LNCaP clone FGC (cell line): ENCODE data around the gene TAF8.

Source experiments
- DNase-seq: peaks from one replicate; pipeline ENCODE4 v3.0.0-alpha.2; 2011; ENCODE audit warnings: low read depth
- H3K4me3 ChIP-seq: 2 replicates; pipeline ENCODE4 v1.5.1; 2011; ENCODE audit warnings: mild to moderate bottlenecking, low read depth, low read length, control low read depth
- CTCF ChIP-seq: IDR thresholded peaks from 2 replicates; pipeline ENCODE4 v1.5.1; 2012; ENCODE audit warnings: mild to moderate bottlenecking; ENCODE audit not compliant: control insufficient read depth, insufficient read depth; ENCODE audit errors: extremely low read depth

The TAF8 gene

GRCh38 chr6:42040856-42041480 is 9.4 kb upstream of the TAF8 start:
- no peak for DNase-seq
- TF ChIP-seq CTCF = no peak
- no peak overlapping the region for H3K4me3 ChIP-seq

- no peak for TF ChIP-seq CTCF
- DNase-seq = no peak
- no peak overlapping the region for H3K4me3 ChIP-seq
Measured at GRCh38 chr6:42041481-42042053, 8.8 kb upstream of the TAF8 start.

- no peak for TF ChIP-seq CTCF
- DNase-seq = no peak
Measured at GRCh38 chr6:42042108-42042507, 8.2 kb upstream of the TAF8 start.

GRCh38 chr6:42043787-42044475 is 6.4 kb upstream of the TAF8 start:
- DNase-seq = peak; percentile 21
- TF ChIP-seq CTCF = peak; percentile 95
- no peak overlapping the region for H3K4me3 ChIP-seq

More at GRCh38 chr6:42042108-42042507, 8.2 kb upstream of the TAF8 start:
- no peak overlapping the region for H3K4me3 ChIP-seq

- DNase-seq = peak; percentile 80
- H3K4me3 ChIP-seq = peak overlapping the region; percentile 17; the same call in 1 of the 2 replicates
- TF ChIP-seq CTCF = no peak
Measured at GRCh38 chr6:42045538-42046460, 4.5 kb upstream of the TAF8 start.

- no peak for TF ChIP-seq CTCF
- no peak for DNase-seq
- H3K4me3 ChIP-seq = no peak overlapping the region
Measured at GRCh38 chr6:42046464-42047212, 3.7 kb upstream of the TAF8 start.
